ENCODE results near the gene LANCL1.

LANCL1 gene

DNA sequence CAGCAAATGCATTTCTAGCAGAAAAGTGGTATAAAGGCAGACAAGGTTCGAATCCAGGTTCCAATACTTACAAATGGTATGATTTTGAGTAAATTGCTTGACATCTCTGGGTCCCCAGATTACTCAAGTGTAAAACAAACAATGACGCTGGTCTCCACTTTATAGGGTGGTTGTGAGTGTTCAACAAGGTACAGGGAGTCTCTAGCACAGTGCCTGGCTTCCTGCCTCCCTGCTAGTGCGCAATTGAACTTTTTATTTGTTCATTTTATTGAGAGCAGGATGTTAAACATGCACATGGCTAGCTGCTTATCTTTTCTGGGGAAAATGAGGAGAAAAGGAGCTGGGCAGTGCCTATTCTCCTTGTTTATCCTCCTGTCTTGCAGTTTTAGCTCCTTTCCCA is 86.7 kb downstream of the LANCL1 start:
- no peak for DNase-seq (ENCODE audit: low read depth)

DNA sequence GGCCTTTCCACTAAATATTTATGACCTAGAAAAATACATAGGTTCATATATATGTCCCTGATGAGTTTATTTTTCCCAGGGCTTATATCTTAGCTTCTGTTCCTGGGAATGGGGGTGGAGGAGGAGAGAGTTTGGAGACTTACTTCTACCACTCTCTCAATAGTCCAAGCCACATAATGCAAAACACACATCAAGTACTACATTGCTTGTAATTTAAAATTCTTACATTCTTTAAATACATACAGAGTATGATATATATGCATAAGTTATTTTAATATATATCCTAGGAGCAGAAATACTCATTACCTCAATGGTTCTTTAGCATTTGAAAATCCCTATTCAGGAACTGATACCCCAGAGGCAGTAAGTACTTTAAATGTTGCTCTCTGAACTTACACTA is 88.4 kb downstream of the LANCL1 start:
- no peak for DNase-seq (ENCODE audit: low read depth)

DNA sequence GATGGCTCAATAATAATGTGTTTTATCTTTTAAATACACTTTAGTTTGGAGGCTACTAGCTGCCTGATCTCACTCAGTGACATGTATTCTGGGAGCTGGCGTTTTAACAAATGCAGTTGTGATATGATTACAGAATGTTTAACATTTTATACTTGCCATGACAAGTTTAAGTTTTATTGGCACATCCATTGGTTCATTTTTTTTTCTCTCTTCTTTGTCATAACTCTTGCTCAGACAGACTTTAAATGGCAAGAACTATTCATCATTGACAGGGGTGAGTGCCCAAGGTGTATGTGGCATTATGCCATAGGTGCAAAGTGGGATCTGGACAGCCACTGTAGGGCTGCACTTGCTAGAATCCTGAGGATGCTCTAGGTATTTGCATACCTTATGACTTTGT is 89.5 kb downstream of the LANCL1 start:
- DNase-seq (ENCODE audit: low read depth): no peak

Measured in HS-5 (cell line).